RKO (cell line): ENCODE results near the gene TBX15.
A peak's percentile ranks its signal among the peaks of the same experiment; 100 is the strongest.
"Not testable (repeated sequence)": the region's sequence is repeated elsewhere in the genome, so short reads cannot be mapped to it uniquely, and the experiment has no call there.

Experiments
- DNase-seq: peaks from one replicate; pipeline ENCODE4 v3.0.0-alpha.2; 2016; ENCODE audit warnings: low spot score

The TBX15 gene

DNA sequence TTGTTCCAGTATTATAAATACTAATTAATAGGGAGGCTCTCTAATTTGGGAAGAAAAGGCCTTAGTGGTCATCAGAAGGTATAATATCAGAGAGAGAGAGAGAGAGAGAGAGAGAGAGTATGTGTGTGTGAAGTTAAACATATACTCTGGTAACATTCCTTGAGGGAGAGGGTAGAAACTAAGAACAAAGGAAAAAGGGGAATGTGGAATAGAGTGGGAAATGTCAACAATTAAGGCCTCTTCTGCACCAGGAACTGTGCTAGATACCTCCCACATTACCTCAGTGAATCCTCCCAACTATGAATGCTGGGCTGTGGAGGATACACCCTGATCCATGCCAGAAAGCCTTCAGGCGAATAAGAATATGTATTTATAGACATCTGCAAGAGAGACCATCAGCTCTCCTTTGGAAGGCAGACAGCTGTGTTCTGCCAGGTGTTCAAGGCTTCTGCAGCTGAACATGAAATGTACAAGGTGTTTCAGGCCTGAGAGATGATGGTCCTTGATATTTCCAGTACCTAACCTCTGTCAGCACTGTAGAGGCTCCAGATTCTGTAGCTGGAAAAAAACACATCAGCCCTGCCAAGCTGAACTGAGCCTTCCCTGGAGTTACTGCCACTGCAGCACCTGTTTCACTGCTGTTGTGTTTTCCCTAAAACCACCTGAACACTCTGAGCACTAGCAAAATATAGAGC, 29.1 kb downstream of the TBX15 start:
- no peak for DNase-seq

DNA sequence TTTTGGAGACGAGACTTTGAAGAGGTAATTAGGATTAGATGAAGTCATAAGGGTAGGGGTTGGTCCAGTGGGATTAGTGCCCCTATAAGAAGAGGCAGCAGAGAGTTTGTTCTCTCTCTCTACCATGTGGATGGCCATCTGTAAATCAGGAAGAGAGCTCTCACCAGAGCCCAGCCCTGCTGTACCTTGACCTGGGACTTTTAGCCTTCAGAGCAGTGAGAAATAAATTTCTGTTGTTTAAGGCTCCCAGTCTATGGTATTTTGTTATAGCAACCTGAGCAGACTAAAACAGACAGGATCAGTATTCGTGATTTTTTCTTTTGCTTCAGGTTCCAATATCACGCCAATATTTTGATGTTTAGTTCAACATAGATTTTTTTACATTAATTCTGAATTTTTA, 30.0 kb downstream of the TBX15 start:
- no peak for DNase-seq

DNA sequence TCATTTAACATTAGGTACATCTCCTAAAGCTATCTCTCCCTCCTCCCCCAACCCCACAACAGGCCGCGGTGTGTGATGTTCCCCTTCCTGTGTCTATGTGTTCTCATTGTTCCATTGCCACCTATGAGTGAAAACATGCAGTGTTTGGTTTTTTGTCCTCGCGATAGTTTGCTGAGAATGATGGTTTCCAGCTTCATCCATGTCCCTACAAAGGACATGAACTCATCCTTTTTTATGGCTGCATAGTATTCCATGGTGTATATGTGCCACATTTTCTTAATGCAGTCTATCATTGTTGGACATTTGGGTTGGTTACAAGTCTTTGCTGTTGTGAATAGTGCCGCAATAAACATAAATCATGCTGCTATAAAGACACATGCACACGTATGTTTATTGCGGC, 30.6 kb downstream of the TBX15 start:
- not testable (repeated sequence) for DNase-seq

DNA sequence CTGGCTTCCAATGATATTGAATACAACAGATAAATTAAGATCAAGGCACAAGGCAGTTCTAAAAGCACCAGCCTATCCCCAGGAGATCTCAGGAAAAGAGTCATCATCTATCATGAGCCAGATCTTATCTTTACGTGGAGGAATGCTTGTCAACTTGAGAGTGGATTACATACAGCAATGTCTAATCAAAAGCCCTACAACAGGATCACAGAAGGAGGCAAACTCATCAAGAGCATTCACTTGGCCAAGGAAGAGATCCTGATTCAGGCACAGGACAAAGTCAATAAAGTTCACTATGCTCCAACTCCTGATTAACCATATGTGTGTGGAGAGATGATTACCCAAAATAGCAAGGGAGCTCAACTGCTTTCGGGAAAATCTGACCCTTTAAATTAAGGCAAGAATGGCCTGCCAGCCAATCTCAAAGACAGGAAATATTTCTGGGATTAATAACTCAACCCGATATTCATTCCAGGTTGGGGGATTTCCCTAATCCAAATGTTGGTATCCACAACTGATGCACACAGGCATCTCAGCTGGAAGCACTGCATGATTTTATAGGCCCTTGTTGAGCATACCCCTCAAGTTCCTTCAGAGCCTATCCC, 33.7 kb downstream of the TBX15 start:
- DNase-seq: no peak

- no peak for DNase-seq
Measured at GRCh38 chr1:118951270-118951936, 36.7 kb downstream of the TBX15 start.

GRCh38 chr1:118949315-118949714, 38.8 kb downstream of the TBX15 start:
- no peak for DNase-seq

- no peak for DNase-seq
Measured at GRCh38 chr1:118948846-118949245, 39.3 kb downstream of the TBX15 start.

GRCh38 chr1:118948351-118948750, 39.8 kb downstream of the TBX15 start:
- DNase-seq: no peak

DNA sequence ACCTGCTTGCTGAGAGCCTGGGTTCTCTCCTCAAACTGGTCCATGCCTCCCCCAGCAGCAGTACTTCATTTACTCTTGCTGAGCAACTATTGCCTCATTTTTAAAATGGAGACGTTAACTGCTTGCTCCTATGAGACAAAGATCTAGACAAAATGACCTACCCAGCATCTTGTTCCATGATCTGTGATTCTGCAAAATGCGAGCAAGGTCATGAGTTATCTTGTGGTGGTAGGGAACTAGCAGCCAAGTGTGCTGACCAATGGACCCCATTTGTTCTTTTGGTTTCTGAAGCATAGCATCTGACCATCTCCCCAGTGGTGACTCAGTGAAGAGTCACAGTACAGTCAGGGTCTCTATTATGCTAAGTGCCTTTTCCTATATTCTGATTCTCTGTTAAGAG, 40.4 kb downstream of the TBX15 start:
- peak; percentile 63 for DNase-seq

DNA sequence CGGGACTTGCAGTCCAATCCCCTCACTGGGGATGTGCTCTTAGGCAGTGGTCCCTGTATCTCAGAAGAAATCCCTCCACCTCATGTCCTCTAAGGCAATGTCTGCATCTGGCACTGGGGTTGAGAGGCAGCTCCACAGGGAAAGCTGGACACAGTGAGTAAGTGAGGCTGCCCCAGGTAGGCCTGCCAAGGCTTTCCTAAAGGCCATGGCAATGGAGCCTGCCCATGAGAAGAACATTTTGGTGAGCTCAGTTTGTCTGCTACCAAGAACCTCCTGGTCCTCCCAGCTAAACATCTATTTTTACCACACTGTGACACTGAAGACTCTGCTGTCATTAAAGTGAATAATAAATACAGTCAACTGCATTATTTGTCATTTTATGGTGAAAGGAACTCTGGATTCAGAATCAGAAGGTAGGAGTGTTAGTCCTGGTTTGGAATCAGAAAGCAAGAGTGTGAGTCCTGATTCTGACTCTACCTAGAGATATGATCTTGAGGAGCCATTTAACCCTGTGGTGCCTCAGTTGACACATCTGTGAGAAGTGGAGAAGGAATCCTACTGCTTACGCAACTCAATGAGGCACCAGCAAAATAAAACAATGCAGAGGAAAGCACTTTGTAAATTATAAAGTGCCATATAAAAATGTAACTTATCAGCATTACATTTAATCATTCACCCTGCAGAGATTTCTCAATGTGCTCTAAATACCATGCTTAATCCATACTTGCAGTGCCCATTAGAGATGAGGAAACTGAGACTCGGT, 41.0 kb downstream of the TBX15 start:
- DNase-seq: no peak

DNA sequence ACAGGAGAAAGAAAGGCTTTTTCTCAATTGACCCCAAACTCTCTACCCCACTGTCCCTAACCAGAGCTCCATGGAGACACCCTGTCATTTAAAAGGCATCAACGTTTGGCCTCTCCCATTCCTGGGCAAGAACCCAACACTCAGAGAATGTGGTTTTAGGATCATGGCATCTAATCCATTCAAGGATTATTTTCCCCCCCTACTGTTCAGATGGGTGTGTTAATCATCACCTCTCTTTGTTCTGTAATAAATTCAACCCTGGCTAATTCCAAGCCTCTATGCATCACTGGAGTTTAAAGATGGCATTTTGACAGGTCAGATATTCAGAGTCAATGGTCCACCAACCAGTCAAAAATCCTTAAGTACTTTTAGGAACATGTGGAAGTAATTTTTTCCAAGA, 42.7 kb downstream of the TBX15 start:
- no peak for DNase-seq

GRCh38 chr1:118944546-118944945, 43.6 kb downstream of the TBX15 start:
- no peak for DNase-seq

DNA sequence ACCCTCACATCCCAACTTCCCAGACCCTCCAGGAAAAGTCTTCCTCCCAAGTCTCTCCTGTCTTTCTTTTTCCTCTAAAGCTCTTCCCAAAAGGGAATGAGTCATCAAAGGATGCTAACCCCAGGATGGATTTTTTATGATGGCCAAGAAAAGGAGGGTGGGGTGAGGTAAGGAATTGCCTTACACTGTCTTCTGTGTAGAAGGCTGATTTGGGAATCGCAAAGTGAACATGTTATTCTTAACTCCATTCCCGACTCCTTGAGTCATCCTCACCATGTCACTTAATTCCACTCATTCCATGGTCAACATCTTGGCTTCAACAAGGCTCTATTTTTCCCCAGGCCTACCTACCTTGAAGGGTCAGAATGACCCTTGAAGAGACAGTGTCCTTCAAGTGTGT, 44.0 kb downstream of the TBX15 start:
- no peak for DNase-seq

- DNase-seq: no peak
Measured at GRCh38 chr1:118940957-118941356, 47.2 kb downstream of the TBX15 start.

DNA sequence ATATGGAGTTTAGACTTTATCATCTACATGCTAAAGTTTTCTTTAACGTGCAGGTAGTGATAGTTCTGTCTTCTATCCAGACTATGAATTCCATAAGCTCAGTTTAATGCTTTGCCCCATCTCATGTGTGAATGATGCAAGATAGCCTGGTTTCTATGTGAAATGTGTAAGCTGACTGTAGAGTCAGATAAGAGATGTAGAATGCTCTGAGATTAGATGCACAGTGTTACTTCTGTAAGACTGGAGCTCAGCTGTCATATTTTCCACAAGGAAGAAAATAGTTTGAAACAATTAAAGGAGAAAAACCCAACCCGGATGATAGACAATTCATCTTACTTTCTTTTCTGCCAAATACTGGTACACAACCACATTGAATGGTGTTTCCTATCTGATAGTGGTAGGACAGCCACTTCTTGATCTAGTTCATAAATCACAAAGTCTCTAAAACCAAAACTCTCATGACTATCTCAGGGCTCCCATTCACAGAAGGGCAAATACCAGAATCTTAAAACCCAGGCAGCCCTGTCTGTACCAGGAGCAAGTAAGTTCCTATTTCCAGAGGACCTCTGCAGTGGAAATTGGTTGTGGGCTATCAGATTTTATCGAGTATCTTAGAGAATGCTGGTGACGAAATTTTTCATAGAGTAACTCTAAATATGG, 50.6 kb downstream of the TBX15 start:
- DNase-seq: no peak

- DNase-seq: no peak
Measured at GRCh38 chr1:118934706-118935105, 53.4 kb downstream of the TBX15 start.

DNA sequence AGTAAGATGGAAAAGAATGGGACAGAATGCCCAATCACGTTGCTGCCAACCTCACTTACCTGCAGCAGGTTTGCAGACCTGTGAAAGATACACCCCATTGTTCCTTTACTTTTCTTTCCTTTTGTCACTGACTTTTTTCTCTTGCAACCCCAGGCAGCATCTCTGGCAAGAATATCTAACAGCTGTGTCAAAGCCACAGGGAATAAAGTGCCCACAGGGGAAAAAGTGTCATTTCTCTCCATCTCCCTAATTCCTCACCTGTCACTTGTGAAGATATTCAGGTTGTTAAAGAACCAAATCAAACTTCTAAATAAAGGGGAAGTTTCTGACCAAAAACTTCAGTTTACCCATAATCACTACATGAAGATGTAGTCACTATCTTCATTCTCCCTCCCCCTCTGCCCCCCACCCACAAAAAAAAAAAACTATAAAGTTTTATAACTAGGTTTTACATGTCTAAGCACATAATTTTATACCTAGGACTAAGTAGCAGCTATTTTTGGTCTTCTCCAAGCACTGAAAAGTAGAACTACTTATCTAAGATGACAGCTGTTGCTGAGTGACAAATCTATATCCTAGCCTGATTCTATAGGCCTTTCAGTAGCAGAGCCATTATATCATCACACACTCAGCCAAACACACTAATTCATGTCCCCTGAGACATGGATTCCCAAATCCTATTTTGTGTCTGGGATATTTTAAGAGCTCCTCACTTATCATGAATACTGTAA, 54.9 kb downstream of the TBX15 start:
- no peak for DNase-seq

DNA sequence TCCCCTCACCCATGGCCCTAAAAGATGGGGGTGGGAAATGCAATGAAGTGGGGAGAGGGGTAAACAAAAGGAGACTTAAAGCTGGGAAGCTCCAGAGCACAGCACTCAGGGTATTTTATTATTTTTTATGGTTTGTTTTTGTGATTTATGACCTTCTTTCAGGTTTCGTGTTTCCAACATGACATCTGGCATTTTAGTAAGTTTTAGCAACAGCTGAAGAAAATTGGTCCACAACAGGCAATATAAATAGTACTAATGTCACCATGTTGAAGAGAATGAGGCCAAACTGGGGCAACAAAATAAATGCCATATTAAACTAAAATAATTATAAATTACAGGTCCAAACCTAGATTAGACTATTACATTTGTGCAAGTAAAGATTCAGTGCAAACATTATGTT, 56.3 kb downstream of the TBX15 start:
- DNase-seq: no peak

GRCh38 chr1:118928739-118929554, 59.2 kb downstream of the TBX15 start:
- DNase-seq: peak; percentile 41

- DNase-seq: no peak
Measured at GRCh38 chr1:118927427-118928187, 60.5 kb downstream of the TBX15 start.
